Stromal cell of bone marrow (primary cell): ENCODE measurements around the gene JAML.

Experiments used
- DNase-seq: peaks from one replicate; pipeline ENCODE4 v3.0.0-alpha.2; 2012; ENCODE audit warnings: low read depth

The JAML gene

DNA sequence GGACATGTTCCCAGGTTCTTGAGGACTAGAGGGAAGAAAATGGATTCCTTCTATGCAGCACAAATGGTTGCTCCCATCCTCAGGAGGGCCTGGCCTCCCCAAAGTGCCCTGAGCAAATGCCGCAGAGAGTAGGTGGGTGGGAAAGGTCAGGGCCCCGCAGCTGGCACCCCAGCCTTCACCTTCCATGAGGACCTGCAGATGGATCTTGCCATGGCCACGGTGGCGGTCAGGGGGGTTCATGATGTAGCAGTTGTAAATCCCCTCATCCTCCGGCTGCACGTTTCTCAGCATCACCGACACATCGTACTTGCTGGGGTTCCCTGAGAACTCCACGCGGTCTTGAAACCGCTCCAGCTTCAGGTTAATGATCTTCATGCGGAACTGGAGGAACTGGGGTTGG is 56.9 kb downstream of the JAML start:
- DNase-seq: no peak

DNA sequence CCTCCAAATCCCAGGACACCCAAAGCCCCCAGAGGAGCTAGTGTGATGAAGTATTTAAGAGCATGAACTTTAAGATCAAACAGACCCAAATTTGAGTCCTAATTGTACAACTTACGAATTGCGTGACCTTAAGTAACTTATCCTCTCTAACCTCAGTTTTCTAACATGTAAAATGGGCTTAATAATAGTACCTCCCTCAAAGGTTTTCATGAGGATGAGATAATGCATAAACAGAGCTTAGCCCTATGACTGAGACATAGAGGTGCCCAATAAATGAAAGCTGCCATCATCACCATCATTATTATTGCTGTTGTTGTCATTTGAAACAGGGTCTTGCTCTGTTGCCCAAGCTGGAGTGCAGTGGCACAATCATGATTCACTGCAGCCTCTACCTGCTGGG is 57.6 kb downstream of the JAML start:
- DNase-seq: no peak

DNA sequence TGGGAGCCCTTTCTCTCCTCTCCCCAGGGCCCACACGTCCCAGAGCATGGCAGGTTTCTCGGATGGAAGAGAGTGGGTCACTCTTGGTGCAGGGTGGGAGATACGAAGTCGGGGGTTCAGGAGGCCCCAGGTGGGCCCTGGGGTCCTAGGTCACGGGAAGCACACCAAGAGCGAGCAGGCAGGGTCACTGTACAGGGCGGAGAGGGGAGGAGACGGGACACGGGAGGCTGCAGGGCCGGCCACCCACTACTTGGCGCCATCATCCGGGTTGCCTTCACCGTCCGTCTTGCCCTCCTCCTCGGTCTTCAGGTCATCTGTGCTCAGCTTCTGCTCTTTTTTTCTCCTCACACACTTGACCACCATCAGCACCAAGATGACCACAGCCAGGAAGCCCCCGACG is 58.2 kb downstream of the JAML start:
- no peak for DNase-seq

DNA sequence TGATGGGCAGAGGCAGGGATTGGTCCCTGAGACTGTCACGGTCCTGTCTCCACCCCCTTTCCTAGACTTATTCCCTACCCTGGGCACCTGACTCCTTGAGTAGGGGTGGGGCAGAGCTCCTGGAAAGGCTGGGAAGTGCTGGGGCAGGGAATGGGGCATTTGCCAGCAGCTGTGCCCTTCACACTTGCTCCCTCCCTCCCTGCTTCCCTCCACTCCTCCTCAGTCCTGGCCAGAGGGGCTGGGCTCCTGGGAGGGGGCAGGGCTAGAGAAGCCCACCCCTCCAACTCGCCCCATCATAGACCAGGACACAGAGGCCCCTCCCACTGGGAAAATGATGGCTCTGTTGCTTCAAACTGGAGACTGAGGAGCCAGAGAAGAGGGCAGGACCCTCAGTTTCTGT is 59.9 kb downstream of the JAML start:
- DNase-seq: no peak

DNA sequence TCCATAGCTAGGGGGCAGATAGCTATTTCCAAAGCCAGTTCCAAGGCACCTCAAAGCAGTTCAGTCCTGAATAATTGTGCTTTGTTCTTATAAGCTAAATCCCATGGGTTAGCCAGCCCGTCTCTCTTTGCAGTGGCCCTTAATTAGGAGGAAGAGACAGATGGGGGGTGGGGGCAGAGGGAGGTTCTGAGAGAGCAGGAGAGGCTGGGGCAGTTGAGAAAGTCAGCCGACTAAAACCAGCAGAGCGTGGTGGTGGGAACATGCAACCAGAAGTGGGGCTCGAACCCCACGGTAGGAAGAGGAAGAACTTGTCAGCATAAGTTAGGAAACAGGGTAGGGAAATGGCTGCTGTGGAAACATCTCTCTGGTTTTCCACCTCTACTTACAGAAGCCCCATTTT is 61.3 kb downstream of the JAML start:
- no peak for DNase-seq

DNA sequence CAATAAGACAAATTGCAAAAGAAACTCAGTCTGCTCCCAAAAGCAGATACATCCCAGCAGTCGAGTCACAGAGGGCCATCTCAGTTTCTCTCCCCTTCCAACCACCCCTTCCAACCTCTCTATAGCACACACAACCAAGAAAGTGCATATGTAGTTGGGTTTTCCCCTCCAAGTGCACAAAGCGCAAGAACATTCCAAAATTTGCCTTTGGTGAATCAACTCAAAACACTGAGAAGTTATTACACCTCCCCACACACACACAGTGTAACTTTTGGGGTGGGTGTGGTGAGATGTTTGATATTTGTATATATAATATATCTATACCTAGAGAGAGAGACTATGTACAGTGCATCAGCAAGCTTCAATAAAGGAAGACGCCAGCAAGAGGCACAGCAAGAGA is 62.0 kb downstream of the JAML start:
- DNase-seq: no peak

DNA sequence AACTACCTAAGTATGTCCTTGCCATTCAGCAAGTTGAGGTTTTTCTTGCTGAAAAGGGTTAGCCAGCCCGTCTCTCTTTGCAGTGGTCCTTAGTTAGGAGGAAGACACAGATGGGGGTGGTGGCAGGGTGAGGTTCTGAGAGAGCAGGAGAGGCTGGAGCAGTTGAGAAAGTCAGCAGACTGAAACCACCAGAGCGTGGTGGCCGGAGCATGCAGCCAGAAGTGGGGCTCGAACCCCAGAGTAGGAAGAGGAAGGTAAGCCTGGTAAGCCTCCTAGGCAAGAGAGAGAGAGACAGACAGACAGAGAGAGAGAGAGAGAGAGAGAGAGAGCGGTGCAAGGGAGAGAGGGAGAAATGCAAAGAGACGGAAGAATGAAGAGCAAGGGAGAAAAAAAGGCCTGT is 63.0 kb downstream of the JAML start:
- DNase-seq: no peak

DNA sequence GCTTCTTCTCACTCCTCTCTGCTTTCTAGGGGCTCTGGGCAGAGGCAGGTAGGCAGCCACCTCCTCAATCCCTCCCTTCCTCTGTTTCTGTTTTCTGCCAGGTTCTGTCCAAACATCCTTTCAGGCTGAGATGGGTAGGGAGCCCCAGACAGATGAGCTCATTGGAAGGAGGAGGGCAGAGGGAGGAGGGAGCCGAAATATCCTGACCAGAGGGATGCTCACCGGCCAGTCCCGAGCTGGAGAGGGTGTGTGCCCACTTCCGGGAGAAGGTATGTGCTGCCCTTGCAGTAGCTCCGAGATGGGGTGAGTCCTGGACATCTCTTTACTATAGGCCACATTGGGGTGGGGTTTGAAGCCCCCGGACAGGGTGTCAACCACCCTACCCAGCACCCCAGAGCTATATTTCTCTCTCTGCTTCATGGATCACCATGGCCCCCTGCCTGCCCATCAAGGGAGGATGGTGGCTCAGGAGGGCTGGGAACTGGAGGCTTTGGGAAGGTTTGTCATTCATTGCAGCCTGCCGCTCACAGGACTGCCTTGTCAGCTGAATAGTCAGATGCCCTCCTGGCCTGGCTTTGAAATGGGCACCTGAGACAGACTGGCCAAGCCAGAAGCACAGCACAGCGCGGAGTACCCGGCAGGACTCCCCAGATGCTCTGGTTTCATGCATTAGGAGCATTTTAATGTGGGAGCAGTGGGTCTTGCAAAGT is 67.5 kb downstream of the JAML start:
- no peak for DNase-seq

DNA sequence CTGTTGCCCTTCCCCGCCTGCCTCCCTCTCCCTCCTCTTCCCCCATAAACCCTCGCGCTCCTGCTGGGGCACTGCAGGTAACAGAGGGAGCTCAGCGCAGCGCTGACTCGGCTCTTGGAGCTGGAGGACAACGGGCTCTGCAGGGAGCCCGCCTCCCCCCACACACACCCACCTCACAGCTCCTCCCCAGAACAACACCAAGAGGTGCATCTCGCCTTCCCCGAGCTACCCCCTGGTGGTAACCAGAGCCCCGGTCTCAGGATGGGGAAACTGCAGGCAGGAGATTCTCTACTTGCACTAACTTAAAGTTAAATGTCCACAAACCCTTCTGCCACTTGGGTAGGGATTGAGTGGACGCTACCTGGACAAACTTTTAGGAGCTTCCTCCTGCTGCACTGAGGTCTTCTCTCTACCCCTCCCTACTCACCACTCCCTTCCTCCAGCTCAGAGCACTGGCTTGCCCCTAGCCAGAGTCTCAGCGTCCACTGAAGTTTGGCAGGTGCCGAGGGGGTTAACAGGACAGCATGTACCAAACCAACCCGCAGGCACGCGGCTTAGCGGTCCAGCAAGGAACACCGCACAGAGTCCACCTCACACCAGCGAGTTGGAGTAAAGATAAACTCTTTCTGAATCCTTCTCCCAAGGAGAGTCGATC is 68.2 kb downstream of the JAML start:
- DNase-seq: no peak

DNA sequence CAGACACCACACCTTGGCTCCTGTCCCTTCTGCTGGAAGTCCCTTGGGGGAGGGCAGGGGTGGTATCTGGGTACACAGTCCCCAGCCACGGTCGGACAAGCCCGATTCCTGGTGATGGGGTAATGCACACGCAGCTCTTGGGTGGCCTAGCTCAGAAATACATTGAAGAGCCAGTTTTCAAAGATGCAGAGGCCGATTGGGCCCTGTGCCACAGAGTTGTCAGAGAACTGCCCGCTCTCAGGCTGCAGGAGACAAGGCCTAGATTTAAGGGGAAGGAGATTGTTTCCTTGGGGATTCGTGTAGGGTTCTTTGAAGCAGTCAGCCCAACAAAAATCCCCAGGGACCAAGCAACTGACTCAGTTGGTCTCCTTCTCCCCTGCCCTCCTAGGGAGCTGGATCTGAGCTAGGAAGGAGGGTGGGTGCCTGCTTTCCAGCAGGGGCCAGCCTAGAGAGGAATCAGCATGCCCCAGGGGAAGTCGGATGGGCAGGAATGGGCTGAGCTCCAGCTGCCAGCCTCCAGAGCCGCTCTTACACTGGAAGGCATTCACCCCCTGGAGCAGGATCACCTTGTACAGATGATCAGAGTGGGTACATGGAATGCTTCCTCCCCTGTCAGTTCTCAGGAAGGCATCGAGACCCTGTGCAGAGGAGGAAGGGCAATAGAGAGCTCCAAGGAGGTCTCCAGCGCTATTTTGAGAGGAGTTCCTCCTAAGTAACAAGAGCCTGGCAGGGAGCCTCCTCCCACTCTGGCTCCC is 68.9 kb downstream of the JAML start:
- DNase-seq: no peak

DNA sequence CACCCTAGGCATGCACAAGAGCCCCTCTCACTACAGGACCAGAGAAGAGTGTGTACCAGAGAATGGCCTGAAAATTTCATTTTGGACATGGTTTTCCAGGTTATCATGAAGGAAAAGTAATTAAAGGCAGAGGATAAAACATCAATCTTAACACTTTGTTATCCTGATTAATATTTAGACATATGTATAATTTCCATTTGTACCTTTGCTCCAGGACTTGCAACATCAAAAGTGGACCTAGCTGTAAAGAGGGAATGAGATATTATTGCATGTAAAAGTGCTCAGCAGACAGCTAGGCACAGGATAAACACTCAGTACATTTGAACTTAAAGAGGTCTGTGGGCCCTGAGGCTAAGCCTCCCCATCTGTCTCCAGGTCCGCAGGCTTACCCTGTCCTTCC is 70.2 kb downstream of the JAML start:
- no peak for DNase-seq

DNA sequence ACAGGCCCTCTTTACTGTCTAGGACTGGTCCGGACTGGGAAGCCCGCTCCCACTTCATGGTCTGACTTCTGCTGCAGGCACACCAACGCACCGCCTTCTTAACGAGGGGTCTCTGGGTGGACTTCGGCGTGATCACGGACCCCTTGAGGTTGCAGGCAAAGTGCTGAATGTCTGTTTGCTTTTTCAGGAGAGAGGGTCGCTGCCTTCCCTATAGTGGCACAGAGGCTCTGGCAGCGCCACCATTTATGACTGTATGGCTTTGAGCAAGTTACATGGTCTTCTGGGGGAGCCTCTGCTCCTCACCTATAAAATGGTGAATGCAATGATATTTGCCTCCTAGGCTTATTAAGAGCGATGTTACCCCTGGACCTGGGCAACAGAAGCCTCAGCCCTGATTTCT is 70.8 kb downstream of the JAML start:
- no peak for DNase-seq

DNA sequence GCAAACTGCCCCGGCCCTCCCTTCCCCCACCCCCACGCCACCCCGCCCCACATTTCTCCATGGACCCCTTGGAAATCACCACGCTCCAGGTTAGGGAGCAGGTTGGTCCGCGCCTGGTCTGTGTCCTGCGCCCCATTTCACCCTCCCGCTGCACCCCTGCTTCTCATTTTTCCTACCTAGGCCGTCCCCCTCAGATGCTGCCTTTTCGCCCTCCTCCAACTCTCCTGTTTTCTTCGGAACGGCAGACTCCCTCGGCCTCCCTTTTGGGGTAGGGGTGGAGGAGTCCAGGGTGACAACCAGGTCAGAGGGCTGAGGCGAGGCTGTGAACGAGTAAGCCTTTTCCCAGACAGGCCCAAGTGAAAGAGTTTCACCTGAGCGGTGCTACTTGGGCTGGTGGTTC is 71.3 kb downstream of the JAML start:
- DNase-seq: no peak

DNA sequence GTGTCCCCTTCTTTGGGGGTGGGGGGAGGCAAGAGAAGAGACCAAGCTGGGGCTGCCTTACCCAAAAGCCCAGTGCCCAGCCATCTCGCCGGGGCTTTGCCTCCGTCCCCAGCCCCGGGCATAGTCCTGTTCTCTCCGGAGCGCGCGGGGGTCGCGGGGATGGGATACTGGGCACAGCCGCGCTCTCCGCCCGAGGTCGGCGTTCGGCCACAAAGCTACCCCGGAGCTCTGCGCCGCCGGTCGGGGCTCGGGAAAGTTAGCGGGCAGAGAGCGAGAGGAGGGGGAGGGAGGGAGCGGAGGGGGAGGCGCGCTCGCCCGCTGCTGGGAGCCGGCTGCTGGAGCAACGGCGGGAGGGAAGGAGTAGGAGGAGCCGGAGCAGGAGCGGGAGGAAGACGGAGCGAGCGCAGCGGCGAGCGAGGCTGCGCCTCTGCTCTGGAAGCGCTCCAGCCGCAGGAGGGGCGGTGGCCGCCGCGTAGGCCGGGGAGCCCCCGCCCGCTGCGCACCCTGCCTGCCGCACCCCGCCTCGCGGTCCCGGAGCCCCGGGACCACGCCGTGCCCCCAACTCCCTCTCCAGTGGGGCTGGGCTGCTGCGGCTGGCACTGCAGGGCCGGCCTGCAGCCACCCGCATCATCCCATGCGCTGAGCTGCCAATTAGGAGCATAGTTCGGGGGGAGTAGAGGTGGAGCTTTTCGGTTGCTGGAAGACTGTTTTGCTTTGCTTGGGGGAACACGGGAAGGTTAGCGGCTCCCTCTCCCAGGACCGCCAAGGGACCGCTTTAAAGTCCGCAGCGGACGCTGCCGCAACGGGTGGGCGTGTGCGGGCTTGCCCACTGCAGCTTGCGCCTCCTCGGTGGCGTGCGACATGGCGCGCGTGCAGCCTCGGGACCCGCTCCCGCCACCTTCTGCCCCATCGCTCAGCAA is 72.0 kb downstream of the JAML start, which contains the start of gene SCN4B:
TSS of gene SCN4B (minus strand) at position 272 of the 920 bp plus-strand sequence. CDS start at position 122, 150 bp downstream.
- no peak for DNase-seq

DNA sequence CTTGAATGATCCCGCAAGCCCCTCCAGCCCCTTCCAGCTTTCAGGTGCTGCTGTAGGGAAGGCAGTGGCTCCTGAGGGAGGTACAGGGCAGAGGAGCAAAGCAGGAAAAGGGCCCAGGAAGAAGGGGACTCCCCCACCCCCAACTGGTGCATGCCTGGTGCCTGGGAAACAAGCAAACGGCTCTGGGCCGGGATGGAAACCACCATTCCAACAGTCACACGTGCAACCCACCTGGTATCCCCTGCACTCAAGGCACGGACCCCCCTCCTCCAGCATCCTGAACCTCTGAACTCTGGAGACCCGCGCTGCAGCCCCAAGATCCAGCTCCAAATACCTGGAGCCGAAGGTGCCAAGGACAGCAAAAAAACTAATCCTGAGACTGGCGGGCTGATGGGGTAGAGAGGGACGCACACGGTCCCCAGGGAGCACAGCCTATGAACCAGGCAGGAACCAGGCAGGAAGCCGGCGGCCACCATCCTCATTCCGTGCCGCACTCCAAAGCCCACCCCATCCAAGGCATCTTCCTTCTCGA is 72.7 kb downstream of the JAML start:
- DNase-seq: no peak

DNA sequence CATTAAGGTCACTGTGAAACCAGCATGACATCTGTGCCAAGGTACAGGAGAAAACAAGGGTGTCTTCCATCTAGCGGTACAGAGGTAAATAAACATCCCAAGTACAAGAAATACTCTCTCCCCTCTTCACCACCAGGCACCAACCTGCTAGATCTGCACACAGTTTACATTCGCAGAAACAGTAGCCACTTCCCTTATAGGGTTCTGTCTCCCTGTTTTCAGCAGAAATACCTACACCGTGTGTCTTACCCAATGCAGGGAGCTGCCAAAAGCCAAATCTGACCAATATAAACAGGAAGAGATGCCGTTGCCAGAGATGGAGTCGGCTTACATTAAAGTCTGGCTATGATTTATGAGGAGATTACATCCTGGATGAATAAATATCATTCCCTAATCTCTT is 73.4 kb downstream of the JAML start:
- no peak for DNase-seq

DNA sequence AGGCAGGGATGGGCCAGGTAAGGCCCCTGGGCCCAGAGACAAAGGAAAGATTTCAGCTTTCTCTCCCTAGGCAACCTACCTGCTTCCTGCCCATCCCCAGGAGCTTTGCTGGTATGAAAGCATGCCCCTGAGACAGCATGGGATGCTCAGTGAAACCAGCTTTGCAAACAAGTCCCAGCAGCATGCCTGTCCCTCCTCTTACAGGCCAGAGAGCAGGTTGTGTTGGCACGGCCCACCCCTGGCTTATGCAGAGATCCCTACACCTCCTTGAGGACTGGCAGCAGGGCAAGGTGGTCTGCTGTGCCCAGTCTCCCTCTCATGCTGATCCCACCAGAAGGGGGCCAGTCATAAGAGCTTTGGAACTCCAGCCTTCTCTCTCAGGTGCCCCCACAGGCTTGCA is 75.3 kb downstream of the JAML start:
- DNase-seq: no peak

DNA sequence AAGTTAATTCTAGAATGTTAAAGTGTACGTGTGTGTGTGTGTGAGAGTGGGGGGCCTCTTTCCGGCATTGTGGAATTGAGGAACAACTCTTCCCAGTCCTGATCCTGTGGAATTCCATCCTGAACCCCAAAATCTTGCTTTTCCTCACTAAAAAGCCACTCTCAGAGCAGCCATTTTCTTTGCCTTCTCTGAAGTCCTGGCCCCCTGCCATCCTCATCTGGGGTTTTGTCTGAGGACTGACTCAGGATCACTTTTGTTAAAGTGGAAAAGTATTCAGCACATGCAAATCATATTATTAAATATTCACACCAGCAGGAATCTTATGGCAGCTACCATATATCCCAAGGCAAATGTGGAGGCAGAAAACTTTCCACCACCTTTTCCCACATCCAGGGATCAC is 76.0 kb downstream of the JAML start:
- no peak for DNase-seq

DNA sequence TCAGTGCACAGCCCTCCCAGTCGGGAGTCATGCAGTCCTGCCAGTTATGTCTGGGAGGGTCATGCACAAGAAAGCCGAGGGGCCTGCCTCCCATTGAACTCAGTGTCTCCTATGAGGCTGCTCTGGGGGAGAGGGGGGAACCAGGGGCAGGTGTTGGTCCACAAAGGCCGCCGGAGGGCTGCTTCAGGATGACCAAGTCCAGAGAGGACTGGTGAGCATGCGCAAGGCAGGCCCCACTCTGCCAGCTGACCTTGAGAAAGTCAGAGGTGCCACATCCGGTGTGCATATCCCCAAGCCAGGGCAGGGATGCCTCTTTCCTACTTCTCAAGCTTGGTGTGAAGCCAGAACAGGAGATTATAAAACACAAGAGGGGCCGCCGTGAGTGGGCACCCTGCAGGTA is 76.6 kb downstream of the JAML start:
- DNase-seq: no peak

DNA sequence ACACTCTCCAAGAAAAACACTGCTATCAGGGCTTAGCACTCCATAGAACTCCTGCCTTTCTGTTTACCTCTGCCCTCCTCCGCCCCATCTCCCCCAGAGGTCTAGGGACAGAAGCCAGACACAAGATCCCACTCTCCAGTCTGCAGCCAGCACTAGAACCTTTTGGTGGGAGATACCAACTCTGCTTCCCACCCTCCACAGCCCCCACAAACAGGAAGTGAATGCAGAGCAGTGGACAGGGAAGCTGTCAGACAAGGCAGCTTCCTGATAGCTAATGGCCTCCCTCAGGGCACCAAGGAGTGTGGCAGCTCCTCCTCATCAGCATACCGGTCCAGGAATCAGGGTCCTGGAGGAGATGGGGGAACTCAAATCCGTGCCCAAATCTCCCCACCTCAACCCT is 77.3 kb downstream of the JAML start:
- no peak for DNase-seq

DNA sequence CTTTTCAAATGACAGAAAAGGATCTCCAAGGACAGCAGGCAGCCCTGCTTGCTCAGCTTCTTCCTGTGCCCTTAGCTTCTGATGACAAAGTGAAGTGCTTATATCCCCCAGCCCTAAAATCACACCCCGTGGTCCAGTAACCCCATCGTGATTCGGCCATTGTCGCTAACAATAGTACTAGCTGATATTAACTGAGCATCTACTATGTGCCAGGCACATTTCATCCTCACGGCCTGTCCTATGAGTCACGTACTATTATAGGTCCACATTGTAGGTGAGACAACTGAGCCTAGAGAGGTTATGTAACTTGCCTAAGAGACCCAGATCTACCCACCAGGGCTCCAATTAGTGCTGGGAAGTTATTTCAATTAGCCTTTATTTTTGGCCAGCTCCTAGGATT is 78.3 kb downstream of the JAML start:
- no peak for DNase-seq
